Gastroesophageal sphincter (tissue), 4 donors: Measurements from ENCODE around the gene ARHGDIB. TPM values are rescaled to one million over a fixed set of nuclear protein-coding genes. Genes with fewer than 3 reads are reported as not detected.

Experiments used
- ATAC-seq: fragments of 150-250 bp; one replicate; pipeline ENCODE4 v1.9.1; 2016; ENCODE audit warnings: mild to moderate bottlenecking, moderate library complexity
- H3K27ac ChIP-seq, 4 donors: fragments of 200-600 bp; sonication (generic) in 3 of 4; 1 replicate in 3 of 4; 2 replicates in 1 of 4; pipeline ENCODE4 v1.5.1; 2016 to 2019
- H3K27me3 ChIP-seq: fragments of 200-600 bp; sonication (generic); one replicate; pipeline ENCODE4 v1.5.1; 2019
- H3K36me3 ChIP-seq, 2 donors: fragments of 200-600 bp; sonication (generic); one replicate each; pipeline ENCODE4 v1.5.1; 2019; ENCODE audit warnings: control low read depth in 1 of 2
- H3K4me1 ChIP-seq, 3 donors: fragments of 200-600 bp; sonication (generic); 1 replicate in 2 of 3; 2 replicates in 1 of 3; pipeline ENCODE4 v1.5.1; 2016 to 2019; ENCODE audit warnings: control low read depth in 2 of 3
- H3K4me3 ChIP-seq, 2 donors: fragments of 200-600 bp; sonication (generic); one replicate each; pipeline ENCODE4 v1.5.1; 2019; ENCODE audit warnings: mild to moderate bottlenecking in 1 of 2, moderate library complexity in 1 of 2
- H3K9me3 ChIP-seq, 3 donors: fragments of 200-600 bp; sonication (generic); one replicate each; pipeline ENCODE4 v1.5.1; 2017 to 2019; ENCODE audit warnings: control low read depth in 2 of 3
- EP300 ChIP-seq: sonication (generic); formaldehyde crosslinking; IDR thresholded peaks from one replicate; pipeline ENCODE4 v1.6.1; 2017; ENCODE audit warnings: antibody characterized with exemption, mild to moderate bottlenecking
- POLR2A ChIP-seq, 2 donors: fragments of 450-650 bp; IDR thresholded peaks; one replicate each; pipeline ENCODE4 v1.6.1; 2017; ENCODE audit warnings: antibody characterized with exemption in 2 of 2, mild to moderate bottlenecking in 2 of 2, moderate library complexity in 1 of 2
- POLR2AphosphoS5 ChIP-seq: sonication (generic); formaldehyde crosslinking; IDR thresholded peaks from one replicate; pipeline ENCODE4 v1.6.1; 2017; ENCODE audit warnings: antibody characterized with exemption
- WGBS, 2 donors: methylation state at CpG; one replicate each; pipeline ENCODE4 v1.1.5; 2018; ENCODE audit warnings: low coverage in 1 of 2; 5-methylcytosine and 5-hydroxymethylcytosine counted together
- total RNA-seq, 4 donors: library from RNA; depleted of rRNA; stranded (reverse); fragments of >200 nt; gene quantifications; one replicate each; pipeline ENCODE4 v1.1.0, GENCODE V29; 2016
- TF ChIP-seq, protein P1 (sequence below), 4 experiments: fragments of 200-600 bp in 2 of 4; fragments of 450-650 bp in 2 of 4; sonication (generic) in 1 of 4; IDR thresholded peaks; one replicate each; pipeline ENCODE4 v1.5.1; 2017 to 2019; ENCODE audit warnings: antibody characterized with exemption in 4 of 4, mild to moderate bottlenecking in 2 of 4, moderate library complexity in 2 of 4

The ARHGDIB gene
- total RNA-seq, 4 donors from 2014 or later: 22.4 to 108 (median 74.2) TPM

DNA sequence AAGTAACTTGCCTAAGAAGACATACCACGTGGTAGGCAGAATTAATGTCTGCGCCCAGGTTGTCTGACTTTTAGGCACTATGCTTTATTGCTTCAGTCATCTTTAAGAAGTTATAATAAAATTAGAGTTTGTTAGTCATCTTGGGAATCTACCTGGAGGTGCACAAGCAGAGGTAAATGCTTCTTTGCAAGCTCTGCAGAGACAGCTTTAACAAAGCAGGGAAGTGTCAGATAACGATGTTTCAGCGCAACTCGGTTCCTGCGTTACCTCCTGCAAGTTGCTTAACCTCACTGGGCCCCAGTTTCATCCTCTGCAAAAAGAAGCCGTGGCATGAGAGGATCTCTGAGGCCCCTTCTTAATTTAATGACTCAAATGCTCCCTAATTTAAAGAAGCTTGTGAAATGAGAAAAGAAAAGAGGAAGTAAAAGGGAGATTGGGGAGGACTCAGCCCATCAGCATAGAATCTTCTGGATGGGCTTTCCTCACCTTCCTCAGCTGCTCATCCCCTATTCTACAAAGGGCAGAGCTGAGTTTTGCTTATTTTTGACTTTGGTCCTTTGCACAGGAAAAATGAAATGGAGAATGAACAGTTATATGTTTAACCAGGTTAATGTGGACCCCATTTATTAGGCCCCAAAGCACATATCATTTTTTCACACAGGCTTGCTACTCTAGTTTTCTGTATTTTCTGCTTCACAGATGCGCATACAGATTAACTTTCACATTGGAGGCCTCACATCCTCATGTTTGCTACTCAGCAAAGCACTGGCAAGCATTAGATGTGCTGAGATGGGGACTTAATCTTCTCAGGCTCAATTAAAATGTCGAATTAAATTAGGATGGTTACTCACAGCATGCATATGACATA is 5.1 kb downstream of the ARHGDIB start:
- WGBS, 2 donors: 66 to 75% methylated on average over 8 to 9 of the region's 9 CpGs
- Histone ChIP-seq H3K27ac (peak overlapping the region; percentile 64 to 77 (median 70)), H3K27me3 (no peaks in the 10 kb centered on the region), H3K4me1 (peaks cover 8 to 51% (median 11%) of the 10 kb centered on the region in 3 donors), H3K4me3 (no peak overlapping the region), H3K9me3 (no peaks in the 10 kb centered on the region), H3K36me3 (no peaks in the 10 kb centered on the region)
- ATAC-seq: no peak
- TF ChIP-seq POLR2A (IDR thresholded peaks at IDR 0.05): no peak
- TF ChIP-seq, protein P1, sequence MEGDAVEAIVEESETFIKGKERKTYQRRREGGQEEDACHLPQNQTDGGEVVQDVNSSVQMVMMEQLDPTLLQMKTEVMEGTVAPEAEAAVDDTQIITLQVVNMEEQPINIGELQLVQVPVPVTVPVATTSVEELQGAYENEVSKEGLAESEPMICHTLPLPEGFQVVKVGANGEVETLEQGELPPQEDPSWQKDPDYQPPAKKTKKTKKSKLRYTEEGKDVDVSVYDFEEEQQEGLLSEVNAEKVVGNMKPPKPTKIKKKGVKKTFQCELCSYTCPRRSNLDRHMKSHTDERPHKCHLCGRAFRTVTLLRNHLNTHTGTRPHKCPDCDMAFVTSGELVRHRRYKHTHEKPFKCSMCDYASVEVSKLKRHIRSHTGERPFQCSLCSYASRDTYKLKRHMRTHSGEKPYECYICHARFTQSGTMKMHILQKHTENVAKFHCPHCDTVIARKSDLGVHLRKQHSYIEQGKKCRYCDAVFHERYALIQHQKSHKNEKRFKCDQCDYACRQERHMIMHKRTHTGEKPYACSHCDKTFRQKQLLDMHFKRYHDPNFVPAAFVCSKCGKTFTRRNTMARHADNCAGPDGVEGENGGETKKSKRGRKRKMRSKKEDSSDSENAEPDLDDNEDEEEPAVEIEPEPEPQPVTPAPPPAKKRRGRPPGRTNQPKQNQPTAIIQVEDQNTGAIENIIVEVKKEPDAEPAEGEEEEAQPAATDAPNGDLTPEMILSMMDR (IDR thresholded peaks at IDR 0.05): no peak
- TF ChIP-seq POLR2AphosphoS5: no peak
- TF ChIP-seq EP300: no peak

DNA sequence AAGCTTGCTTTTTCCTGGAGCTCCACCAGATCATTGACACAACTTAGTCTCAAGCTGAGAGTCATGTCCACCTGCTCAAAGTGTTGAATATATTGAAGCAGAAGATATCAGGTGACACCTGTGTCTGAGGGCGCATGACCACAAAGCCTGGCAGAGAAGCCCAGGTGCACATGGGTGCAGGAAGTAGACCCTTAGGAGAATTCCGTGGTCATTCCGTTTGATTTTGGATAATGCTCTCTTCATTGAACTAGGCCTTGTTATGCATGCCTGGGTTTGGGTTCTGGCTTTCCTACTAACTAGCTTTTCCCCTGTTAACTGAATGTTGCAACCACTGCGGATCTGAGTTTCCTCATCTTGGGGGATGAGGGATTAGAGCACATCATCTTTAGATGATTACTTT is 7.1 kb downstream of the ARHGDIB start:
- H3K27me3 ChIP-seq: no peaks in the 10 kb centered on the region
- peaks cover 10 to 65% (median 11%) of the 10 kb centered on the region in 3 donors for H3K4me1 ChIP-seq
- H3K9me3 ChIP-seq: no peaks in the 10 kb centered on the region
- H3K4me3 ChIP-seq: no peak overlapping the region
- peak overlapping the region in 2 of 4 donors; percentile 82 to 84 for H3K27ac ChIP-seq
- WGBS, 2 donors: 81 to 83% methylated on average over 1 to 3 of the region's 4 CpGs
- H3K36me3 ChIP-seq: no peaks in the 10 kb centered on the region
- no peak for ATAC-seq
- TF ChIP-seq EP300 (no peak), POLR2A (IDR thresholded peaks at IDR 0.05) (no peak), POLR2AphosphoS5 (no peak)
- TF ChIP-seq, protein P1 (IDR thresholded peaks at IDR 0.05): no peak

DNA sequence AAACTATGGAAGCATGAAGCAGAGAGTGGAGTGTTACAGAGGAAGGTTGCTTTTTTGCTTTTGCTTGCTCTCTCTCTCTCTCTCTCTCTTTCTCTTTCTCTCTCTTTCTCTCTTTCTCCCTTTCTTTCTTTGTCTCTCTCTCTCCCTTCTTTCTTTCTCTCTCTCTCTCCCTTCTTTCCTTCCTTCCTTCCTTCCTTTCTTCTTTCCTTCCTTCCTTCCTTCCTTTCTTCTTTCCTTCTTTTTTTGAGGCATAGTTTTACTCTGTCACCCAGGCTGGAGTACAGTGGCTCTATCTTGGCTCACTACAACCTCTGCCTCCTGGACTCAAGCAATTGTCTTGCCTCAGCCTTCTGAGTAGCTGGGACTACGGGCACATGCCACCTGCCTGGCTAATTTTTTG is 7.6 kb downstream of the ARHGDIB start:
- TF ChIP-seq POLR2A (IDR thresholded peaks at IDR 0.05) (no peak), POLR2AphosphoS5 (no peak), EP300 (no peak)
- TF ChIP-seq, protein P1 (IDR thresholded peaks at IDR 0.05): no peak
- WGBS, 2 donors: 88% methylated on average over 1 of the region's 1 CpG; no CpG with 5 or more reads in 1 of the 2 donors
- no peak for ATAC-seq
- Histone ChIP-seq H3K4me1 (peaks cover 13 to 70% (median 15%) of the 10 kb centered on the region in 3 donors), H3K27me3 (no peaks in the 10 kb centered on the region), H3K4me3 (no peak overlapping the region), H3K36me3 (no peaks in the 10 kb centered on the region), H3K9me3 (no peaks in the 10 kb centered on the region), H3K27ac (peak overlapping the region in 3 of 4 donors; percentile 60 to 84 (median 82))

DNA sequence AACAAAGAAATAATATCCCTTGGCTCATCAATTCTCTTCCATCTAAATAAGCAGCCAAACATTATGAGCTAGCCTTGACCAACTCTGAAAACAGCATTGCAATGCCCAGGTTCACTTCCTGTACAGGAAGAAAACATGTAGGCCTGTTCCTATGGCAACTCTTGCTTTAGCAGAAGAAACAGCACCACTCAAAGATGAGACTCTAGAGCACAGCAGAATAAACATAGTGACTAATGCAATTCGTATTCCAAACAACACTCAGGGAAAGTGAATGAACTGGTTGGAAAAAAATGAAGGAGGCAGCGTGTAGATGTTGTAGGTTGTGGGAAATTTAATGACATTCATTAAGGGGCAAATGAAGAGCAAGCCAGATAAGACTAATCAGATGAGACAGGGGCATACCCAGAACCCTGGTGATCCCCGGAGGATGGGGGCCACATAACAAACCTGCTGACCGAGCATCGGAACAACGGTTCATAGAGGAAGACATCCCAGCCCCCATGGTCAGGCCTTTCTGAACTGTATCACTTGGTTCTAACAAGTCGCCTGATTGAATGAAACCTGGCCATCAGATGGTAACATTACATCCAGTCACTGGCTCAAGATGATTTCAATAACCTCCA is 9.0 kb downstream of the ARHGDIB start:
- H3K27ac ChIP-seq: peak overlapping the region; percentile 79 to 89 (median 83)
- no peaks in the 10 kb centered on the region for H3K27me3 ChIP-seq
- TF ChIP-seq, protein P1 (IDR thresholded peaks at IDR 0.05): no peak
- TF ChIP-seq EP300 (no peak), POLR2A (IDR thresholded peaks at IDR 0.05) (no peak), POLR2AphosphoS5 (peak; percentile 46)
- no peaks in the 10 kb centered on the region for H3K36me3 ChIP-seq
- no peaks in the 10 kb centered on the region for H3K9me3 ChIP-seq
- peaks cover 20 to 74% (median 20%) of the 10 kb centered on the region in 3 donors for H3K4me1 ChIP-seq
- no peak overlapping the region for H3K4me3 ChIP-seq
- ATAC-seq: peak; percentile 85
- 15 to 31% methylated on average over 7 of the region's 7 CpGs for WGBS, 2 donors
